HG02642 (cell line): Measurements from ENCODE around the gene HDC.
A peak's percentile ranks its signal among the peaks of the same experiment; 100 is the strongest.

Source experiments
- ATAC-seq: cut with Tn5 transposase; IDR thresholded peaks from one replicate; pipeline ENCODE4 v1.9.1; 2021; ENCODE audit warnings: mild to moderate bottlenecking; ENCODE audit not compliant: unreplicated experiment, poor library complexity

Gene HDC

GRCh38 chr15:50265620-50266019 is at the start of gene HDC:
Gene HDC, minus strand, starts transcription at chr15:50265726. Its CDS starts 103 bp downstream, at chr15:50265623.
- no peak for ATAC-seq

GRCh38 chr15:50312636-50313035 is 47.1 kb upstream of the HDC start:
- ATAC-seq: no peak

- no peak for ATAC-seq
Observed at GRCh38 chr15:50307799-50308198, 42.3 kb upstream of the HDC start.

- no peak for ATAC-seq
Observed at GRCh38 chr15:50304836-50305235, 39.3 kb upstream of the HDC start.

- ATAC-seq: no peak
Observed at GRCh38 chr15:50302581-50302980, 37.1 kb upstream of the HDC start.

GRCh38 chr15:50298340-50298739 is 32.8 kb upstream of the HDC start:
- no peak for ATAC-seq

- ATAC-seq: no peak
Observed at GRCh38 chr15:50295966-50296365, 30.4 kb upstream of the HDC start.

- no peak for ATAC-seq
Observed at GRCh38 chr15:50289749-50290148, 24.2 kb upstream of the HDC start.

- no peak for ATAC-seq
Observed at GRCh38 chr15:50287324-50288116, 22.0 kb upstream of the HDC start.

- ATAC-seq: no peak
Observed at GRCh38 chr15:50281427-50281826, 15.9 kb upstream of the HDC start.

GRCh38 chr15:50280271-50280670 is 14.7 kb upstream of the HDC start:
- ATAC-seq: no peak

- no peak for ATAC-seq
Observed at GRCh38 chr15:50278496-50278895, 13.0 kb upstream of the HDC start.

GRCh38 chr15:50277370-50277769 is 11.8 kb upstream of the HDC start:
- no peak for ATAC-seq

- ATAC-seq: no peak
Observed at GRCh38 chr15:50275908-50276307, 10.4 kb upstream of the HDC start.

- ATAC-seq: no peak
Observed at GRCh38 chr15:50275091-50275490, 9.6 kb upstream of the HDC start.

GRCh38 chr15:50267577-50267976 is 2.1 kb upstream of the HDC start:
- ATAC-seq: no peak

- no peak for ATAC-seq
Observed at GRCh38 chr15:50262533-50262932, 3.0 kb downstream of the HDC start.

- no peak for ATAC-seq
Observed at GRCh38 chr15:50261981-50262380, 3.5 kb downstream of the HDC start.

GRCh38 chr15:50260969-50261496 is 4.5 kb downstream of the HDC start:
- peak; percentile 32 for ATAC-seq

GRCh38 chr15:50259276-50259675 is 6.2 kb downstream of the HDC start:
- ATAC-seq: no peak

- ATAC-seq: no peak
Observed at GRCh38 chr15:50257924-50258323, 7.6 kb downstream of the HDC start.

- ATAC-seq: no peak
Observed at GRCh38 chr15:50257332-50257731, 8.2 kb downstream of the HDC start.
